Measurements from ENCODE around the gene CHST8. TPM values are rescaled to one million over a fixed set of nuclear protein-coding genes. Genes with fewer than 3 reads are reported as not detected.

The CHST8 gene
- total and polyA plus RNA-seq, 4 donors: 0.09 to 0.67 (median 0.24) TPM

DNA sequence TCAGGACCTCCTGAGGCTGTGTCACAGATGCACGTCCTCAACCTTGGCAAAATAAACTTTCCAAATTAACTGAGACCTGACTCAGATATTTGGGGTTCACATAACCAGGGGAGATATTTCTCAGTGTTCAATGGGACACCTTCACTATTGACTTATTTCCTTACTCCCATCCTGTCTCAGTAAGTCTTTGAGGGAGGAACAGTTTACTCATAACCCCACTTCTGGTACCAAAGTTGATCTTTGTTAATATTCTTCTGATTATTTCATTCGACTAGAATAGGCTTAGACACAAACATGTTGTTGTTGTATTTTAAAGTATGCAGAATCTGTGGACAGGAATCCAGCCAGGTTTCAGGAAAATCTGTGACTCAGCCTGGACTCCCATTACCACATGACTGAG is 34.6 kb upstream of the CHST8 start:
- H3K27me3 ChIP-seq (ENCODE audit: control insufficient read depth in 3 of 3, insufficient read depth in 3 of 3, low read length in 2 of 3): no peaks in the 10 kb centered on the region
- TF ChIP-seq, protein P1, sequence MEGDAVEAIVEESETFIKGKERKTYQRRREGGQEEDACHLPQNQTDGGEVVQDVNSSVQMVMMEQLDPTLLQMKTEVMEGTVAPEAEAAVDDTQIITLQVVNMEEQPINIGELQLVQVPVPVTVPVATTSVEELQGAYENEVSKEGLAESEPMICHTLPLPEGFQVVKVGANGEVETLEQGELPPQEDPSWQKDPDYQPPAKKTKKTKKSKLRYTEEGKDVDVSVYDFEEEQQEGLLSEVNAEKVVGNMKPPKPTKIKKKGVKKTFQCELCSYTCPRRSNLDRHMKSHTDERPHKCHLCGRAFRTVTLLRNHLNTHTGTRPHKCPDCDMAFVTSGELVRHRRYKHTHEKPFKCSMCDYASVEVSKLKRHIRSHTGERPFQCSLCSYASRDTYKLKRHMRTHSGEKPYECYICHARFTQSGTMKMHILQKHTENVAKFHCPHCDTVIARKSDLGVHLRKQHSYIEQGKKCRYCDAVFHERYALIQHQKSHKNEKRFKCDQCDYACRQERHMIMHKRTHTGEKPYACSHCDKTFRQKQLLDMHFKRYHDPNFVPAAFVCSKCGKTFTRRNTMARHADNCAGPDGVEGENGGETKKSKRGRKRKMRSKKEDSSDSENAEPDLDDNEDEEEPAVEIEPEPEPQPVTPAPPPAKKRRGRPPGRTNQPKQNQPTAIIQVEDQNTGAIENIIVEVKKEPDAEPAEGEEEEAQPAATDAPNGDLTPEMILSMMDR (IDR thresholded peaks at IDR 0.05; ENCODE audit: control extremely low read depth, extremely low read depth): no peak
- H3K36me3 ChIP-seq (ENCODE audit: control insufficient read depth in 4 of 4, insufficient read depth in 4 of 4, low read length in 4 of 4): no peaks in the 10 kb centered on the region
- no peaks in the 10 kb centered on the region for H3K4me1 ChIP-seq (ENCODE audit: control insufficient read depth in 5 of 5, insufficient read depth in 5 of 5, low read length in 5 of 5)
- ATAC-seq (ENCODE audit: insufficient read depth, low FRiP score) (no peak), DNase-seq (no peak)
- H3K27ac ChIP-seq (ENCODE audit: low read depth in 1 of 2, low read length in 1 of 2): no peak overlapping the region
- peaks cover 0 to 10% (median 4%) of the 10 kb centered on the region in 4 donors for H3K9me3 ChIP-seq (ENCODE audit: control insufficient read depth in 4 of 4, insufficient read depth in 3 of 4, low read length in 3 of 4)
- WGBS, 2 donors: 77 to 83% methylated on average over 2 of the region's 2 CpGs
- no peak overlapping the region for H3K9ac ChIP-seq (ENCODE audit: insufficient read depth in 1 of 2, low read length in 2 of 2)
- no peak overlapping the region for H3K4me3 ChIP-seq

DNA sequence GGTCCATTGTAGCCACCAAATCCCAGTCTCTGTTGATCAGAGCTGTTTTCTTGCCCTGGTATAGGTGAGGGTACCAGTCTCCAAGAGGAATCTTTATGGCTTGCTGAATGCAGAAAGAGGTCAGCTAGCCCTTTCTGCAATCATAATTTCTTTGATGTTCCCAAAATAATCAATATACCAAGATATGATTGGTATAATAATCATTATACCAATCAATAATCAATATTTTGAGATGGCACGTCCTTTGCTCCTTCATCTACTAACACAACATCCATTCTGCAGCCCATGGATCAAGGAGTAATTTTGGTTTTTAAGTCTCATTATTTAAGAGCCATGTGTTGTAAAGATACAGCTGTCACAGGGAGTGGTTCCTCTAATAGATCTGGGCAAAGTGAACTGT is 31.5 kb upstream of the CHST8 start:
- TF ChIP-seq, protein P1 (IDR thresholded peaks at IDR 0.05; ENCODE audit: control extremely low read depth, extremely low read depth): no peak
- H3K4me3 ChIP-seq: no peak overlapping the region
- no peak for ATAC-seq (ENCODE audit: insufficient read depth, low FRiP score)
- H3K9ac ChIP-seq (ENCODE audit: insufficient read depth in 1 of 2, low read length in 2 of 2): no peak overlapping the region
- WGBS, 2 donors: 59 to 78% methylated on average over 1 of the region's 1 CpG
- no peaks in the 10 kb centered on the region for H3K4me1 ChIP-seq (ENCODE audit: control insufficient read depth in 5 of 5, insufficient read depth in 5 of 5, low read length in 5 of 5)
- H3K9me3 ChIP-seq (ENCODE audit: control insufficient read depth in 4 of 4, insufficient read depth in 3 of 4, low read length in 3 of 4): peaks cover 0 to 13% (median 4%) of the 10 kb centered on the region in 4 donors
- no peak for DNase-seq
- H3K27me3 ChIP-seq (ENCODE audit: control insufficient read depth in 3 of 3, insufficient read depth in 3 of 3, low read length in 2 of 3): no peaks in the 10 kb centered on the region
- H3K36me3 ChIP-seq (ENCODE audit: control insufficient read depth in 4 of 4, insufficient read depth in 4 of 4, low read length in 4 of 4): no peaks in the 10 kb centered on the region
- no peak overlapping the region for H3K27ac ChIP-seq (ENCODE audit: low read depth in 1 of 2, low read length in 1 of 2)

DNA sequence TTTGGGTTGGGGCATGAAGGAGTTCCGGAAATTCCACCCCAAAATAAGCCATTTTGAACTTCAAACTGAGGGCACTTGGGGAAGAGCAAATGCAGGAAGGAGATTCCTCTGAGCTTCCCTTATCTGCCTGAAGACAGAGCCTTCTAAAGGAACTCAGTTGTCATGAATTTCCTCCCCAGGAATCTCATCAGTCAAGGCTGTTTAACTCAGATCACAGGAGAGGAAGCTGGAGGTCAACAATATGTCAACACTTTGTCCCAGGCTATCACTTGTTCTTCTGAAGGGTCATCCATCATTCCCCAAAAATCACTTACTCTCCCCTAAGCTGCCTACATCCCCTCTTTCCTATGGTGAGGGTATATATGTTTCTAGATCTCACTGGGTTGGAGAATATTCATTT is 26.0 kb upstream of the CHST8 start:
- peak in 1 of 3 donors; percentile 2 for DNase-seq
- no peak overlapping the region for H3K27ac ChIP-seq (ENCODE audit: low read depth in 1 of 2, low read length in 1 of 2)
- peaks cover 0 to 8% (median 1%) of the 10 kb centered on the region in 4 donors for H3K9me3 ChIP-seq (ENCODE audit: control insufficient read depth in 4 of 4, insufficient read depth in 3 of 4, low read length in 3 of 4)
- H3K4me3 ChIP-seq: no peak overlapping the region
- WGBS, 2 donors: 13 to 15% methylated on average over 1 of the region's 1 CpG
- TF ChIP-seq, protein P1 (IDR thresholded peaks at IDR 0.05; ENCODE audit: control extremely low read depth, extremely low read depth): no peak
- no peak overlapping the region for H3K9ac ChIP-seq (ENCODE audit: insufficient read depth in 1 of 2, low read length in 2 of 2)
- H3K27me3 ChIP-seq (ENCODE audit: control insufficient read depth in 3 of 3, insufficient read depth in 3 of 3, low read length in 2 of 3): no peaks in the 10 kb centered on the region
- no peaks in the 10 kb centered on the region for H3K36me3 ChIP-seq (ENCODE audit: control insufficient read depth in 4 of 4, insufficient read depth in 4 of 4, low read length in 4 of 4)
- no peak for ATAC-seq (ENCODE audit: insufficient read depth, low FRiP score)
- no peaks in the 10 kb centered on the region for H3K4me1 ChIP-seq (ENCODE audit: control insufficient read depth in 5 of 5, insufficient read depth in 5 of 5, low read length in 5 of 5)

DNA sequence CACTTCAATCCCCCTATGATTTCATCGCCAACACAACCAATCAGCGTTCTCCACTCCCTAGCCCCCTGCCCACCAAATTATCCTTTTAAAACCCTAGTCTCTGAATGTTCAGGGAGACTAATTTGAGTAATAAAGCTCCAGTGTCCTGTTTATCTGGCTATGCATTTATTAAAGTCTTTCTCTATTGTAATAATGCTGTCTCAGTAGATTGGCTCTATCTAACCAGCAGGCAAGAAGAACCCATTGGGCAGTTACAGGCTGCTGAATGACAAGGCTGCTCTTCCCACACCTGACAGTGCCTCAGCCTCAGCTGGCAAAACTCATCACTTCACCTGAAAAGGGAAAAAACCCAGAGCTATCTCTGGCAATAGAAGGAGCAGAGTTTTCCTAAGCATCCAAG is 20.2 kb upstream of the CHST8 start:
- Histone ChIP-seq H3K36me3 (ENCODE audit: control insufficient read depth in 4 of 4, insufficient read depth in 4 of 4, low read length in 4 of 4) (no peaks in the 10 kb centered on the region), H3K9me3 (ENCODE audit: control insufficient read depth in 4 of 4, insufficient read depth in 3 of 4, low read length in 3 of 4) (peaks cover 0 to 30% (median 7%) of the 10 kb centered on the region in 4 donors), H3K4me1 (ENCODE audit: control insufficient read depth in 5 of 5, insufficient read depth in 5 of 5, low read length in 5 of 5) (no peaks in the 10 kb centered on the region), H3K27me3 (ENCODE audit: control insufficient read depth in 3 of 3, insufficient read depth in 3 of 3, low read length in 2 of 3) (no peaks in the 10 kb centered on the region), H3K4me3 (no peak overlapping the region), H3K27ac (ENCODE audit: low read depth in 1 of 2, low read length in 1 of 2) (no peak overlapping the region), H3K9ac (ENCODE audit: insufficient read depth in 1 of 2, low read length in 2 of 2) (no peak overlapping the region)
- TF ChIP-seq, protein P1 (IDR thresholded peaks at IDR 0.05; ENCODE audit: control extremely low read depth, extremely low read depth): no peak
- DNase-seq: no peak
- ATAC-seq (ENCODE audit: insufficient read depth, low FRiP score): no peak
- 92 to 100% methylated on average over 2 of the region's 2 CpGs for WGBS, 2 donors

Data from lung (tissue), 12 donors.